GM12878 (cell line): ENCODE measurements around the gene SPINK5. TPM values are rescaled to one million over a fixed set of nuclear protein-coding genes. Genes with fewer than 3 reads are reported as not detected.

Experiments
- ATAC-seq: fragments of 200-7000 bp; cut with Tn5 transposase; 3 replicates; pipeline ENCODE4 v1.9.1; 2020; ENCODE audit warnings: mild to moderate bottlenecking, moderate library complexity
- BruUV-seq: library from RNA; stranded (reverse); fragments of 400-500 nt; replicated peaks from 2 replicates; lab custom pipeline; 2021; lab: Mats Ljungman, UMichigan
- CTCF ChIA-PET: fragments of 300-600 bp; sonication (Branson Sonifier 250); formaldehyde crosslinking; extraction: SDS; loops from one replicate; lab custom pipeline; 2021; ENCODE audit warnings: inconsistent platforms; lab: Yijun Ruan, JAX
- POLR2A ChIA-PET: fragments of 350-600 bp; formaldehyde crosslinking; extraction: SDS; loops from one replicate; lab custom pipeline; 2021; ENCODE audit warnings: inconsistent platforms; lab: Charles Lee
- RAD21 ChIA-PET: fragments of 300-600 bp; sonication (Branson Sonifier 250); formaldehyde crosslinking; loops from one replicate; lab custom pipeline; 2023; ENCODE audit warnings: antibody characterized with exemption; ENCODE audit not compliant: unreplicated experiment; lab: Charles Lee
- SMC1A ChIA-PET: fragments of 300-600 bp; sonication (Branson Sonifier 250); formaldehyde crosslinking; loops from one replicate; lab custom pipeline; 2023; ENCODE audit not compliant: unreplicated experiment, uncharacterized antibody; lab: Charles Lee
- DNase-seq: peaks from one replicate; pipeline ENCODE4 v3.0.0-alpha.2; 2011; ENCODE audit warnings: low read depth, low spot score
- FAIRE-seq: peaks from 3 replicates; lab custom pipeline; 2011; peaks lifted over from hg19 to GRCh38; lab: Jason Lieb, UNC
- H2AFZ ChIP-seq: 2 replicates; pipeline ENCODE4 v1.6.0; 2011; ENCODE audit warnings: low read depth, low read length, control low read depth; ENCODE audit not compliant: control insufficient read depth
- H3K27ac ChIP-seq: 2 replicates; pipeline ENCODE4 v1.5.1; 2011; ENCODE audit warnings: control low read depth; ENCODE audit not compliant: control insufficient read depth, insufficient read depth
- H3K27me3 ChIP-seq, 2 experiments: replicated peaks in 1 of 2; 2 replicates each; pipeline versions ENCODE4 v1.6.0 to v1.6.1; 2011; ENCODE audit warnings: low read length in 1 of 2; ENCODE audit not compliant: control insufficient read depth in 2 of 2, insufficient read depth in 2 of 2
- H3K36me3 ChIP-seq, 2 experiments: 2 replicates each; pipeline ENCODE4 v1.5.1; 2011; ENCODE audit warnings: low read length in 1 of 2; ENCODE audit not compliant: control insufficient read depth in 2 of 2, insufficient read depth in 2 of 2
- H3K4me1 ChIP-seq: 2 replicates; pipeline ENCODE4 v1.6.1; 2011; ENCODE audit warnings: mild to moderate bottlenecking, low read length, moderate library complexity, mixed read lengths; ENCODE audit not compliant: control insufficient read depth, insufficient read depth
- H3K4me2 ChIP-seq: 2 replicates; pipeline ENCODE4 v1.6.0; 2011; ENCODE audit warnings: control low read depth; ENCODE audit not compliant: control insufficient read depth, insufficient read depth
- H3K4me3 ChIP-seq: fragments of 200-600 bp; sonication (generic); 2 replicates; pipeline ENCODE4 v1.5.1; 2016
- H3K79me2 ChIP-seq: 2 replicates; pipeline ENCODE4 v1.6.0; 2011; ENCODE audit warnings: low read length; ENCODE audit not compliant: control insufficient read depth, insufficient read depth
- H3K9ac ChIP-seq: 2 replicates; pipeline ENCODE4 v1.8.0; 2011; ENCODE audit warnings: low read length, control low read depth, mixed read lengths; ENCODE audit not compliant: control insufficient read depth, insufficient read depth
- H3K9me3 ChIP-seq: replicated peaks from 3 replicates; pipeline ENCODE4 v1.5.1; 2011; ENCODE audit warnings: mild to moderate bottlenecking, low read length; ENCODE audit not compliant: control insufficient read depth, insufficient read depth
- H4K20me1 ChIP-seq: 2 replicates; pipeline ENCODE4 v1.6.0; 2011; ENCODE audit not compliant: control insufficient read depth, insufficient read depth
- ATF7 ChIP-seq: fragments of 450-650 bp; IDR thresholded peaks from 2 replicates; pipeline ENCODE4 v1.6.1; 2016; ENCODE audit warnings: low read depth, mild to moderate bottlenecking
- CBX5 ChIP-seq: sonication (generic); IDR thresholded peaks from 2 replicates; pipeline ENCODE4 v1.6.1; 2016; ENCODE audit warnings: low read depth, moderate library complexity, mild to moderate bottlenecking, inconsistent platforms
- EGR1 ChIP-seq, 2 experiments: IDR thresholded peaks; 1 replicate in 1 of 2; 2 replicates in 1 of 2; pipeline ENCODE4 v1.6.1; 2011 to 2012; ENCODE audit warnings: low read depth in 2 of 2, low read length in 2 of 2, borderline replicate concordance in 1 of 2, mild to moderate bottlenecking in 1 of 2, moderate library complexity in 1 of 2
- ESRRA ChIP-seq: IDR thresholded peaks from 2 replicates; pipeline ENCODE4 v1.6.1; 2012; ENCODE audit warnings: mild to moderate bottlenecking, low read length, improper control_type of control experiment
- FOXK2 ChIP-seq: fragments of 450-650 bp; IDR thresholded peaks from 2 replicates; pipeline ENCODE4 v1.6.1; 2017; ENCODE audit warnings: mild to moderate bottlenecking, moderate library complexity
- GABPA ChIP-seq: IDR thresholded peaks from 2 replicates; pipeline ENCODE4 v1.6.1; 2014; ENCODE audit warnings: antibody characterized with exemption, low read depth, mild to moderate bottlenecking, inconsistent platforms
- IRF3 ChIP-seq: fragments of 450-650 bp; IDR thresholded peaks from 2 replicates; pipeline ENCODE4 v1.6.1; 2014; ENCODE audit warnings: mild to moderate bottlenecking
- IRF5 ChIP-seq: fragments of 450-650 bp; IDR thresholded peaks from 2 replicates; pipeline ENCODE4 v1.6.1; 2017; ENCODE audit warnings: borderline replicate concordance
- NRF1 ChIP-seq: conservative IDR thresholded peaks from 2 replicates; pipeline ENCODE4 v1.6.1; 2011; ENCODE audit warnings: mild to moderate bottlenecking, low read depth, low read length, improper control_type of control experiment
- PKNOX1 ChIP-seq: fragments of 450-650 bp; IDR thresholded peaks from 2 replicates; pipeline ENCODE4 v1.6.1; 2016; ENCODE audit warnings: mild to moderate bottlenecking
- POLR2AphosphoS2 ChIP-seq: IDR thresholded peaks from 2 replicates; pipeline ENCODE4 v1.6.1; 2011; ENCODE audit warnings: low read depth, mild to moderate bottlenecking, low read length, improper control_type of control experiment, moderate library complexity
- YY1 ChIP-seq: IDR thresholded peaks from 2 replicates; pipeline ENCODE4 v1.6.1; 2011; ENCODE audit warnings: low read depth, mild to moderate bottlenecking, low read length
- ZNF274 ChIP-seq: IDR thresholded peaks from one replicate; pipeline ENCODE4 v1.8.0; 2011; ENCODE audit not compliant: insufficient read length, insufficient read depth
- WGBS: methylation state at CpG from one replicate; pipeline ENCODE4 v1.1.6; 2016; ENCODE audit warnings: low lambda C conversion rate; ENCODE audit not compliant: insufficient replicate concordance, insufficient coverage; ENCODE audit errors: missing lambda C conversion rate; 5-methylcytosine and 5-hydroxymethylcytosine counted together
- in situ Hi-C: fragments of 300-500 bp; cut with MboI; formaldehyde crosslinking; loops from 9 replicates; pipeline ENCODE4 v1.14.3; 2018; ENCODE audit warnings: mixed read lengths
- intact Hi-C: fragments of 100-400 bp; cut with micrococcal nuclease; formaldehyde crosslinking; loops from one replicate; pipeline ENCODE4 v1.14.2; 2022; ENCODE audit not compliant: unreplicated experiment
- polyA plus RNA-seq, 11 experiments: library from polyadenylated mRNA; depleted of rRNA in 4 of 11; unstranded in 6 of 11; stranded (reverse) in 5 of 11; fragments of >200 nt; fragmentation: Nextera tagmentation in 4 of 11; fragmentation: Illumina TruSeq in 1 of 11; extraction: Ambion mirVana in 4 of 11; extraction: Trizol in 1 of 11; gene quantifications; 1 replicate in 1 of 11; 2 replicates in 10 of 11; pipeline versions ENCODE4 v1.2.1 to v1.2.3, GENCODE V29; 2011 to 2016; ENCODE audit warnings: inconsistent platforms in 2 of 11, missing spikeins in 2 of 11, low read depth in 1 of 11
- total RNA-seq, 4 experiments: library from RNA; depleted of rRNA in 3 of 4; stranded (reverse); fragments of >200 nt in 3 of 4; fragmentation: Illumina TruSeq in 1 of 4; extraction: Trizol in 1 of 4; gene quantifications; 2 replicates each; pipeline versions ENCODE4 v1.2.1 to v1.2.3, GENCODE V29; 2013 to 2021

SPINK5 gene
- total and polyA plus RNA-seq, 10 of the 15 experiments (the other 5 are each of a cell fraction or from before 2014, with no cell fraction given) = 0.04 to 0.09 TPM; not detected in 8

GRCh38 chr5:148083203-148083602 lies 19.4 kb downstream of the SPINK5 start (continued):
- TF ChIP-seq IRF3 (no peak), ATF7 (no peak), POLR2AphosphoS2 (no peak), GABPA (no peak), IRF5 (no peak), PKNOX1 (no peak)

GRCh38 chr5:148084269-148084668 lies 20.5 kb downstream of the SPINK5 start:
- H3K36me3 ChIP-seq = no peaks in the 10 kb centered on the region
- no peaks in the 10 kb centered on the region for H3K4me1 ChIP-seq
- ATAC-seq (no peak), FAIRE-seq (no peak), DNase-seq (no peak)
- no peaks in the 10 kb centered on the region for H3K9me3 ChIP-seq
- no peak overlapping the region for H3K4me2 ChIP-seq
- no peaks in the 10 kb centered on the region for H4K20me1 ChIP-seq
- TF ChIP-seq ESRRA (no peak), NRF1 (no peak), FOXK2 (no peak), YY1 (no peak), CBX5 (no peak), ZNF274 (no peak), GABPA (no peak), EGR1 (IDR thresholded peaks at IDR 0.05; ENCODE audit: borderline replicate concordance in 1 of 2, low read depth in 2 of 2, low read length in 2 of 2) (no peak)
- H3K27ac ChIP-seq = no peak overlapping the region
- no TSS peak for BruUV-seq
- WGBS = 58% methylated on average over 2 of the region's 2 CpGs
- ChIA-PET POLR2A (no interaction called here), RAD21 (no interaction called here), SMC1A (no interaction called here), CTCF (interaction anchor here (2.0 kb wide), 1 partner anchor 12 kb away, joined by 6 read pairs; no protein-coding TSS in a partner anchor)
- H3K27me3 ChIP-seq = no peaks in the 10 kb centered on the region
- H3K79me2 ChIP-seq = no peaks in the 10 kb centered on the region
- intact Hi-C loops = no loop called here
- no peak overlapping the region for H2AFZ ChIP-seq
- no peak overlapping the region for H3K4me3 ChIP-seq
- no peak overlapping the region for H3K9ac ChIP-seq
- in situ Hi-C loops = no loop called here
